HCT116 (cell line): Measurements from ENCODE around the gene CLEC18A.

ENCODE experiments used
- ELF1 ChIP-seq: IDR thresholded peaks from 2 replicates; pipeline ENCODE4 v1.6.1; 2012; ENCODE audit warnings: low read depth, borderline replicate concordance
- EZH2 ChIP-seq: fragments of 200-600 bp; sonication (generic); IDR thresholded peaks from 2 replicates; pipeline ENCODE4 v1.6.1; 2017; ENCODE audit warnings: antibody characterized with exemption, mixed run types
- EZH2phosphoT487 ChIP-seq: fragments of 200-600 bp; IDR thresholded peaks from 2 replicates; pipeline ENCODE4 v1.6.1; 2018; ENCODE audit warnings: antibody characterized with exemption, borderline replicate concordance
- POLR2A ChIP-seq: IDR thresholded peaks from 2 replicates; pipeline ENCODE4 v1.7.0; 2011; ENCODE audit warnings: borderline replicate concordance; ENCODE audit not compliant: insufficient read depth, insufficient read length; ENCODE audit errors: extremely low read depth
- POLR2AphosphoS5 ChIP-seq: IDR thresholded peaks from 2 replicates; pipeline ENCODE4 v1.6.1; 2011; ENCODE audit warnings: mild to moderate bottlenecking, low read depth, low read length, moderate library complexity
- SIN3A ChIP-seq: IDR thresholded peaks from 2 replicates; pipeline ENCODE4 v1.6.1; 2012; ENCODE audit warnings: low read depth
- SP1 ChIP-seq: IDR thresholded peaks from 2 replicates; pipeline ENCODE4 v1.6.1; 2012; ENCODE audit warnings: low read depth
- YY1 ChIP-seq: IDR thresholded peaks from 2 replicates; pipeline ENCODE4 v1.6.1; 2011; ENCODE audit warnings: low read length, low read depth, moderate library complexity, mild to moderate bottlenecking; ENCODE audit not compliant: insufficient replicate concordance; ENCODE audit errors: extremely low read depth
- TF ChIP-seq, protein P1 (sequence below), 3 experiments: fragments of 200-600 bp in 1 of 3; sonication (generic) in 1 of 3; IDR thresholded peaks in 2 of 3; conservative IDR thresholded peaks in 1 of 3; 2 replicates each; pipeline ENCODE4 v1.5.1; 2012 to 2017; ENCODE audit warnings: low read depth in 2 of 3, low read length in 2 of 3, antibody characterized with exemption in 1 of 3, borderline replicate concordance in 1 of 3, control low read depth in 1 of 3, mild to moderate bottlenecking in 1 of 3, mixed read lengths in 1 of 3, mixed run types in 1 of 3, moderate library complexity in 1 of 3; ENCODE audit not compliant: insufficient read depth in 1 of 3
- TF ChIP-seq, protein P2 (sequence below): IDR thresholded peaks from 2 replicates; pipeline ENCODE4 v1.6.1; 2012; ENCODE audit warnings: low read depth
- TF ChIP-seq, protein P3 (sequence below): IDR thresholded peaks from 2 replicates; pipeline ENCODE4 v1.6.1; 2012

DNA sequence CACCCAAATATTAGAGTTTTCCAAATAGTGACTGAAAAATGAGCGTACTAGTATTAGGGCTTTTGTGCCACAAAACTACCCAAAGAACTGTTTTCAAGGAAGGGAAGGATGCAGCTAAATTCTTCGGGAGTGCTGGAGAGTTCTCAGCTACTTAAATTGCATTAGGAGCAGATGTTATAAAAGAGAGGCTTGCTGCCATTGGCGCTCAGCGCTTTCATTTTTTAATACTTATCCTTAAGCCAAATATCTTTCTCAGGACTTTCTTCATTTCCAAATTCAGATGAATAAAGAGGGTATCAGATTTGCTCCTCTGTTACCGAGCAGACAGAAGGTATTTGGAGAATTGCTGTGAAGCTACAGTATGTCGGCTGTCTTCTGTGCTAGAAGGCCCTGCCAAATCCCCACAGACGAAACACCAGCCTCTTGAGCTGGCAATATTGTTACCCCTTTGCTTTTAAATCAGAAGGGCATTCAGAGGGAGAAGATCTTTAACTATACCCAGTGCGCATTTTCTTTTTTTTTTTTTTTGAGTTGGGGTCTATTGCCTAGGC is 47.2 kb upstream of the CLEC18A start:
- TF ChIP-seq YY1 (no peak), POLR2A (no peak), EZH2phosphoT487 (no peak), POLR2AphosphoS5 (no peak), EZH2 (no peak), SIN3A (no peak), SP1 (no peak), ELF1 (no peak)
- TF ChIP-seq, protein P1, sequence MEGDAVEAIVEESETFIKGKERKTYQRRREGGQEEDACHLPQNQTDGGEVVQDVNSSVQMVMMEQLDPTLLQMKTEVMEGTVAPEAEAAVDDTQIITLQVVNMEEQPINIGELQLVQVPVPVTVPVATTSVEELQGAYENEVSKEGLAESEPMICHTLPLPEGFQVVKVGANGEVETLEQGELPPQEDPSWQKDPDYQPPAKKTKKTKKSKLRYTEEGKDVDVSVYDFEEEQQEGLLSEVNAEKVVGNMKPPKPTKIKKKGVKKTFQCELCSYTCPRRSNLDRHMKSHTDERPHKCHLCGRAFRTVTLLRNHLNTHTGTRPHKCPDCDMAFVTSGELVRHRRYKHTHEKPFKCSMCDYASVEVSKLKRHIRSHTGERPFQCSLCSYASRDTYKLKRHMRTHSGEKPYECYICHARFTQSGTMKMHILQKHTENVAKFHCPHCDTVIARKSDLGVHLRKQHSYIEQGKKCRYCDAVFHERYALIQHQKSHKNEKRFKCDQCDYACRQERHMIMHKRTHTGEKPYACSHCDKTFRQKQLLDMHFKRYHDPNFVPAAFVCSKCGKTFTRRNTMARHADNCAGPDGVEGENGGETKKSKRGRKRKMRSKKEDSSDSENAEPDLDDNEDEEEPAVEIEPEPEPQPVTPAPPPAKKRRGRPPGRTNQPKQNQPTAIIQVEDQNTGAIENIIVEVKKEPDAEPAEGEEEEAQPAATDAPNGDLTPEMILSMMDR (IDR thresholded peaks at IDR 0.05 in 2 of 3, conservative IDR thresholded peaks at IDR 0.05 in 1 of 3; ENCODE audit: borderline replicate concordance in 1 of 3, insufficient read depth in 1 of 3, low read depth in 2 of 3, low read length in 2 of 3): no peak
- TF ChIP-seq, protein P2, sequence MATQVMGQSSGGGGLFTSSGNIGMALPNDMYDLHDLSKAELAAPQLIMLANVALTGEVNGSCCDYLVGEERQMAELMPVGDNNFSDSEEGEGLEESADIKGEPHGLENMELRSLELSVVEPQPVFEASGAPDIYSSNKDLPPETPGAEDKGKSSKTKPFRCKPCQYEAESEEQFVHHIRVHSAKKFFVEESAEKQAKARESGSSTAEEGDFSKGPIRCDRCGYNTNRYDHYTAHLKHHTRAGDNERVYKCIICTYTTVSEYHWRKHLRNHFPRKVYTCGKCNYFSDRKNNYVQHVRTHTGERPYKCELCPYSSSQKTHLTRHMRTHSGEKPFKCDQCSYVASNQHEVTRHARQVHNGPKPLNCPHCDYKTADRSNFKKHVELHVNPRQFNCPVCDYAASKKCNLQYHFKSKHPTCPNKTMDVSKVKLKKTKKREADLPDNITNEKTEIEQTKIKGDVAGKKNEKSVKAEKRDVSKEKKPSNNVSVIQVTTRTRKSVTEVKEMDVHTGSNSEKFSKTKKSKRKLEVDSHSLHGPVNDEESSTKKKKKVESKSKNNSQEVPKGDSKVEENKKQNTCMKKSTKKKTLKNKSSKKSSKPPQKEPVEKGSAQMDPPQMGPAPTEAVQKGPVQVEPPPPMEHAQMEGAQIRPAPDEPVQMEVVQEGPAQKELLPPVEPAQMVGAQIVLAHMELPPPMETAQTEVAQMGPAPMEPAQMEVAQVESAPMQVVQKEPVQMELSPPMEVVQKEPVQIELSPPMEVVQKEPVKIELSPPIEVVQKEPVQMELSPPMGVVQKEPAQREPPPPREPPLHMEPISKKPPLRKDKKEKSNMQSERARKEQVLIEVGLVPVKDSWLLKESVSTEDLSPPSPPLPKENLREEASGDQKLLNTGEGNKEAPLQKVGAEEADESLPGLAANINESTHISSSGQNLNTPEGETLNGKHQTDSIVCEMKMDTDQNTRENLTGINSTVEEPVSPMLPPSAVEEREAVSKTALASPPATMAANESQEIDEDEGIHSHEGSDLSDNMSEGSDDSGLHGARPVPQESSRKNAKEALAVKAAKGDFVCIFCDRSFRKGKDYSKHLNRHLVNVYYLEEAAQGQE: no peak
- TF ChIP-seq, protein P3, sequence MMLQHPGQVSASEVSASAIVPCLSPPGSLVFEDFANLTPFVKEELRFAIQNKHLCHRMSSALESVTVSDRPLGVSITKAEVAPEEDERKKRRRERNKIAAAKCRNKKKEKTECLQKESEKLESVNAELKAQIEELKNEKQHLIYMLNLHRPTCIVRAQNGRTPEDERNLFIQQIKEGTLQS: no peak
